ENCODE measurements around the gene ARID1B. TPM values are rescaled to one million over a fixed set of nuclear protein-coding genes. Genes with fewer than 3 reads are reported as not detected.

The ARID1B gene
- total RNA-seq, 1 donor = 55.0 TPM

DNA sequence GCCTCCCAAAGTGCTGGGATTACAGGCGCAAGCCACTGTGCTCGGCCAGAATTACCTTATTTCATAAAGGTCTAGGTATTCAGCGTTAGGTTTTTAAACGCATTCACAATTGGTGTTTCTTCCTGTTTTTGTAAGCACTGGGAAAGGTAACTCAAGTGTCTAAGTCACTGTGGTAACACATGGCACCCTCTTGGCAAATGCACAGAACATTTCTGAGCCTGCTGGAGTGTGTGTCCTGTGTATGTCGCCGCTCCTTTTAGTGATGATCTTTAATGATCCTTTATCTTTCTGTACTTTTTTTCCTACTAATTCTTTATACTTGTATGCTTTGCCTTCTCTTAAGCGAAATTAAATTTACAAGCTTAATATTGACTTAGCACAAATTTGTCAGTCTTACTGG, 263.0 kb downstream of the ARID1B start:
- Histone ChIP-seq H3K79me2 (ENCODE audit: insufficient read depth, low read length) (peaks cover 28% of the 10 kb centered on the region), H4K20me1 (ENCODE audit: insufficient read depth, low read length) (no peaks in the 10 kb centered on the region), H3K27ac (ENCODE audit: low read depth, low read length) (no peak overlapping the region), H3K4me2 (ENCODE audit: insufficient read depth, low read length) (no peak overlapping the region), H3K36me3 (ENCODE audit: insufficient read depth, low read length) (no peaks in the 10 kb centered on the region), H3K9me3 (ENCODE audit: low read depth, low read length) (no peaks in the 10 kb centered on the region), H3K4me3 (ENCODE audit: insufficient read depth, low read length) (no peak overlapping the region), H3K4me1 (ENCODE audit: insufficient read depth, low read length) (peaks cover 25% of the 10 kb centered on the region), H2AFZ (ENCODE audit: low read length) (no peak overlapping the region), H3K27me3 (ENCODE audit: insufficient read depth, low read length) (no peaks in the 10 kb centered on the region)
- TF ChIP-seq, protein P1, sequence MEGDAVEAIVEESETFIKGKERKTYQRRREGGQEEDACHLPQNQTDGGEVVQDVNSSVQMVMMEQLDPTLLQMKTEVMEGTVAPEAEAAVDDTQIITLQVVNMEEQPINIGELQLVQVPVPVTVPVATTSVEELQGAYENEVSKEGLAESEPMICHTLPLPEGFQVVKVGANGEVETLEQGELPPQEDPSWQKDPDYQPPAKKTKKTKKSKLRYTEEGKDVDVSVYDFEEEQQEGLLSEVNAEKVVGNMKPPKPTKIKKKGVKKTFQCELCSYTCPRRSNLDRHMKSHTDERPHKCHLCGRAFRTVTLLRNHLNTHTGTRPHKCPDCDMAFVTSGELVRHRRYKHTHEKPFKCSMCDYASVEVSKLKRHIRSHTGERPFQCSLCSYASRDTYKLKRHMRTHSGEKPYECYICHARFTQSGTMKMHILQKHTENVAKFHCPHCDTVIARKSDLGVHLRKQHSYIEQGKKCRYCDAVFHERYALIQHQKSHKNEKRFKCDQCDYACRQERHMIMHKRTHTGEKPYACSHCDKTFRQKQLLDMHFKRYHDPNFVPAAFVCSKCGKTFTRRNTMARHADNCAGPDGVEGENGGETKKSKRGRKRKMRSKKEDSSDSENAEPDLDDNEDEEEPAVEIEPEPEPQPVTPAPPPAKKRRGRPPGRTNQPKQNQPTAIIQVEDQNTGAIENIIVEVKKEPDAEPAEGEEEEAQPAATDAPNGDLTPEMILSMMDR (IDR thresholded peaks at IDR 0.05; ENCODE audit: extremely low read depth, low read depth, low read length) = no peak
- DNase-seq (ENCODE audit: insufficient read length, low spot score, missing footprints) = no peak

DNA sequence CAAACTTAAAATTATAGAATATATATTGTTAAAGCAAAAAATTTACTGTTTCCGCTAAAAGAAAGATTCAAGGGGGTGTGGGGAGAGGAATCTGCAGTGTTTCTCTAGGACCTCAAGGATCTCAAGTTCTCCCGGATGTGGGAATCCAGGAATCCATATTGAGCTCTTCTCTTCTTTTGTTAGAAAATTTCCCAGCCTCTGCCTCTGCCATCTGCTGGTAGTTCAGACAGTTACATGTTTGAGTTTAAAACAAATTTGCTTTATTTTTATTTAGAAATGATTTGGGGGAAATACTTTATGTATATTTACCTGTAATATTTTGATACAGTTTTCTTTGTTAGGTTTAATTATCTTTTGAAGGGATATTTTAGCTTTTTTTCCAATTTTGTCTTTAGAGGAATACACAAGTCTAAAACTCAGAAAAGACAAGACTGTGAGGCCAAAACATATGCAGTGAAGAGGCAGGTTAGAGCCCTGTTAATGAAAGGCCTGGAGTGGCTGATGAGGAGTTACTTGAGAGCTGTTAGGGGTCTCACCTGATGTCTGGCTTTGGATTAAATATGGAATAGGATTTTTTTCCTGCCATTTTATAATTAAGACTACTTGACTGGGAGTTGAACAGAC, 268.8 kb downstream of the ARID1B start:
- Histone ChIP-seq H3K9me3 (ENCODE audit: low read depth, low read length) (no peaks in the 10 kb centered on the region), H4K20me1 (ENCODE audit: insufficient read depth, low read length) (no peaks in the 10 kb centered on the region), H2AFZ (ENCODE audit: low read length) (no peak overlapping the region), H3K79me2 (ENCODE audit: insufficient read depth, low read length) (peaks cover 36% of the 10 kb centered on the region), H3K4me2 (ENCODE audit: insufficient read depth, low read length) (no peak overlapping the region), H3K4me3 (ENCODE audit: insufficient read depth, low read length) (no peak overlapping the region), H3K4me1 (ENCODE audit: insufficient read depth, low read length) (peaks cover 21% of the 10 kb centered on the region), H3K36me3 (ENCODE audit: insufficient read depth, low read length) (no peaks in the 10 kb centered on the region), H3K27ac (ENCODE audit: low read depth, low read length) (peak overlapping the region; percentile 24), H3K27me3 (ENCODE audit: insufficient read depth, low read length) (no peaks in the 10 kb centered on the region)
- TF ChIP-seq, protein P1 (IDR thresholded peaks at IDR 0.05; ENCODE audit: extremely low read depth, low read depth, low read length) = peak; percentile 77
- peak; percentile 47 for DNase-seq (ENCODE audit: insufficient read length, low spot score, missing footprints)

DNA sequence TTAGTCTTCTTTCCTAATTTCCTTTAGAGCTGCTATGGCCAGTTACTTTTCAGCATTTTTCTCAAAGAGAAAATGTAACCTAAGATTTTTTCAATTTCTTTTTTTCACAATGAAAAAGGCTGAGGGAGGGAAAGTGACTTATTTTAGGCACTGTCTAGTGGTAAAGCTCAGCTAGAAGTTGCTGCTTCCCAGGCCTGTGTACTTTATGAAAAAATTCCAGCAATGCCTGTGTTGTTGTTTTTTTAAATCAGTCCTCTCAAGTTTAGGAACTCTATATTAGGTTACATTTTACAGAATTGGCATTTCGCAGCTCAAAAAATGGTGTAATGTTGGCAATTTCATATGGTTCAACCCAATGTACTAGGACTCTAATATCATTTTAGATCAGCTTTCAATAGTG, 269.6 kb downstream of the ARID1B start:
- Histone ChIP-seq H3K36me3 (ENCODE audit: insufficient read depth, low read length) (no peaks in the 10 kb centered on the region), H3K27ac (ENCODE audit: low read depth, low read length) (no peak overlapping the region), H2AFZ (ENCODE audit: low read length) (no peak overlapping the region), H3K79me2 (ENCODE audit: insufficient read depth, low read length) (peaks cover 35% of the 10 kb centered on the region), H3K27me3 (ENCODE audit: insufficient read depth, low read length) (no peaks in the 10 kb centered on the region), H3K9me3 (ENCODE audit: low read depth, low read length) (no peaks in the 10 kb centered on the region), H3K4me1 (ENCODE audit: insufficient read depth, low read length) (peaks cover 21% of the 10 kb centered on the region), H3K4me2 (ENCODE audit: insufficient read depth, low read length) (no peak overlapping the region), H3K4me3 (ENCODE audit: insufficient read depth, low read length) (no peak overlapping the region), H4K20me1 (ENCODE audit: insufficient read depth, low read length) (no peaks in the 10 kb centered on the region)
- no peak for DNase-seq (ENCODE audit: insufficient read length, low spot score, missing footprints)
- TF ChIP-seq, protein P1 (IDR thresholded peaks at IDR 0.05; ENCODE audit: extremely low read depth, low read depth, low read length) = no peak

DNA sequence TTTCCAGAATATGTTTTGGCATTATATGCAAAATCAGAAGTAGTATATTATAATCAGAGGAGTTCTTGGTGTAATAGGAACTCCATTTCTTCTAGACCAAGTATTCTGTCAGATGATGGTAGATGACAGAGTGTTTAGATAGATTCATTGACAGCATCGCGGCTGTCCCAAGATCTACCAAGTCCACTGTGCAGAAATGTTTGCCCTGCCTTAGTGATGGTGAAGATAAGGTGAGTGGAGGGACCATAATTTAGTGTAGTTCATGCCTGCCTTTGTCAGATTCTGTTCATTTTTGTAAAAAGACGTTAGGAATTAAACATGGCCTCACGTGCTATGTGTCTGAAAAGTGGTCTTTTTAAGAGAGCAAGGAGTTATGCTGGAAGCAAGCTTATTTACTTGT, 270.1 kb downstream of the ARID1B start:
- DNase-seq (ENCODE audit: insufficient read length, low spot score, missing footprints) = no peak
- Histone ChIP-seq H3K4me1 (ENCODE audit: insufficient read depth, low read length) (peaks cover 21% of the 10 kb centered on the region), H3K36me3 (ENCODE audit: insufficient read depth, low read length) (no peaks in the 10 kb centered on the region), H3K4me2 (ENCODE audit: insufficient read depth, low read length) (no peak overlapping the region), H3K27me3 (ENCODE audit: insufficient read depth, low read length) (no peaks in the 10 kb centered on the region), H2AFZ (ENCODE audit: low read length) (no peak overlapping the region), H3K27ac (ENCODE audit: low read depth, low read length) (no peak overlapping the region), H3K9me3 (ENCODE audit: low read depth, low read length) (no peaks in the 10 kb centered on the region), H3K79me2 (ENCODE audit: insufficient read depth, low read length) (peaks cover 32% of the 10 kb centered on the region), H3K4me3 (ENCODE audit: insufficient read depth, low read length) (no peak overlapping the region), H4K20me1 (ENCODE audit: insufficient read depth, low read length) (no peaks in the 10 kb centered on the region)
- TF ChIP-seq, protein P1 (IDR thresholded peaks at IDR 0.05; ENCODE audit: extremely low read depth, low read depth, low read length) = no peak
